ENCODE data around the gene POGZ. TPM values are rescaled to one million over a fixed set of nuclear protein-coding genes. Genes with fewer than 3 reads are reported as not detected.
A peak's percentile ranks its signal among the peaks of the same experiment; 100 is the strongest.
"Not testable (repeated sequence)": the region's sequence is repeated elsewhere in the genome, so short reads cannot be mapped to it uniquely, and the experiment has no call there.

POGZ gene
- polyA plus RNA-seq, 6 donors from 2014 or later: 2.5 to 15.0 (median 8.0) TPM

- Mint-ChIP-seq H3K4me1 (peaks cover 4 to 16% (median 8%) of the 10 kb centered on the region in 3 donors), H3K27ac (peak overlapping the region; percentile 54 to 94 (median 83)), H3K36me3 (no peaks in the 10 kb centered on the region), H3K27me3 (peaks cover 9 to 17% (median 10%) of the 10 kb centered on the region in 3 donors), H3K9me3 (no peaks in the 10 kb centered on the region), H3K4me3 (peak overlapping the region; percentile 72 to 92 (median 86))
- ATAC-seq (ENCODE audit: low read depth in 2 of 2) (peak; percentile 47 to 58), DNase-seq (no peak)
Observed at GRCh38 chr1:151472856-151473731, 13.8 kb upstream of the POGZ start.

GRCh38 chr1:151465026-151465425 lies 5.7 kb upstream of the POGZ start:
- ATAC-seq (ENCODE audit: low read depth in 2 of 2): no peak
- Mint-ChIP-seq H3K4me1 (peaks cover 0 to 2% (median 0%) of the 10 kb centered on the region in 3 donors), H3K9me3 (no peaks in the 10 kb centered on the region), H3K27me3 (peaks cover 34 to 46% (median 39%) of the 10 kb centered on the region in 3 donors), H3K36me3 (no peaks in the 10 kb centered on the region), H3K4me3 (peak overlapping the region in 1 of 8 donors; percentile 6), H3K27ac (no peak overlapping the region)
- DNase-seq: no peak

- peak overlapping the region in 1 of 6 donors; percentile 52 for H3K27ac Mint-ChIP-seq
- no peaks in the 10 kb centered on the region for H3K9me3 Mint-ChIP-seq
- no peak for DNase-seq
- ATAC-seq (ENCODE audit: low read depth in 2 of 2): no peak
- peaks cover 26 to 31% (median 29%) of the 10 kb centered on the region in 3 donors for H3K27me3 Mint-ChIP-seq
- peaks cover 10 to 22% (median 14%) of the 10 kb centered on the region in 3 donors for H3K4me1 Mint-ChIP-seq
- peaks cover 5 to 7% of the 10 kb centered on the region in 2 donors for H3K36me3 Mint-ChIP-seq
- H3K4me3 Mint-ChIP-seq: peak overlapping the region in 2 of 8 donors; percentile 3 to 53
Observed at GRCh38 chr1:151461694-151462093, 2.4 kb upstream of the POGZ start.

GRCh38 chr1:151458802-151459330 lies 428 bp downstream of the POGZ start:
- DNase-seq: peak; percentile 63
- H3K4me1 Mint-ChIP-seq: peaks cover 14 to 38% (median 34%) of the 10 kb centered on the region in 3 donors
- H3K36me3 Mint-ChIP-seq: peaks cover 5 to 7% of the 10 kb centered on the region in 2 donors
- peaks cover 14 to 24% (median 20%) of the 10 kb centered on the region in 3 donors for H3K27me3 Mint-ChIP-seq
- H3K4me3 Mint-ChIP-seq: peak overlapping the region; percentile 68 to 95 (median 90)
- H3K27ac Mint-ChIP-seq: peak overlapping the region; percentile 44 to 96 (median 92)
- ATAC-seq (ENCODE audit: low read depth in 2 of 2): peak; percentile 57 to 59
- no peaks in the 10 kb centered on the region for H3K9me3 Mint-ChIP-seq

GRCh38 chr1:151457911-151458801 lies 1.1 kb downstream of the POGZ start:
- peaks cover 5 to 7% of the 10 kb centered on the region in 2 donors for H3K36me3 Mint-ChIP-seq
- peak overlapping the region; percentile 91 to 98 (median 95) for H3K27ac Mint-ChIP-seq
- ATAC-seq (ENCODE audit: low read depth in 2 of 2) (peak; percentile 58 to 60), DNase-seq (peak; percentile 68)
- peaks cover 12 to 17% (median 16%) of the 10 kb centered on the region in 3 donors for H3K27me3 Mint-ChIP-seq
- H3K4me1 Mint-ChIP-seq: peaks cover 17 to 43% (median 40%) of the 10 kb centered on the region in 3 donors
- H3K4me3 Mint-ChIP-seq: peak overlapping the region; percentile 84 to 97 (median 92)
- no peaks in the 10 kb centered on the region for H3K9me3 Mint-ChIP-seq

GRCh38 chr1:151455966-151456365 lies 3.3 kb downstream of the POGZ start:
- peaks cover 5 to 7% of the 10 kb centered on the region in 2 donors for H3K36me3 Mint-ChIP-seq
- no peaks in the 10 kb centered on the region for H3K27me3 Mint-ChIP-seq
- no peak for ATAC-seq (ENCODE audit: low read depth in 2 of 2)
- peak overlapping the region in 1 of 8 donors; percentile 91 for H3K4me3 Mint-ChIP-seq
- DNase-seq: no peak
- H3K9me3 Mint-ChIP-seq: no peaks in the 10 kb centered on the region
- peak overlapping the region in 5 of 6 donors; percentile 34 to 93 (median 49) for H3K27ac Mint-ChIP-seq
- peaks cover 17 to 54% (median 42%) of the 10 kb centered on the region in 3 donors for H3K4me1 Mint-ChIP-seq

- no peak for ATAC-seq (ENCODE audit: low read depth in 2 of 2)
- Mint-ChIP-seq H3K9me3 (no peaks in the 10 kb centered on the region), H3K27ac (peak overlapping the region in 2 of 6 donors; percentile 1 to 93), H3K27me3 (no peaks in the 10 kb centered on the region), H3K4me1 (peaks cover 17 to 61% (median 48%) of the 10 kb centered on the region in 3 donors), H3K36me3 (peaks cover 5 to 7% of the 10 kb centered on the region in 2 donors), H3K4me3 (peak overlapping the region in 1 of 8 donors; percentile 91)
- no peak for DNase-seq
Observed at GRCh38 chr1:151455231-151455630, 4.1 kb downstream of the POGZ start.

- Mint-ChIP-seq H3K27me3 (no peaks in the 10 kb centered on the region), H3K4me3 (no peak overlapping the region), H3K27ac (peak overlapping the region in 2 of 6 donors; percentile 7 to 70), H3K36me3 (no peaks in the 10 kb centered on the region), H3K9me3 (no peaks in the 10 kb centered on the region), H3K4me1 (peaks cover 20 to 63% (median 23%) of the 10 kb centered on the region in 3 donors)
- DNase-seq (no peak), ATAC-seq (ENCODE audit: low read depth in 2 of 2) (no peak)
Observed at GRCh38 chr1:151447696-151448095, 11.6 kb downstream of the POGZ start.

- Mint-ChIP-seq H3K4me1 (peaks cover 27 to 56% (median 33%) of the 10 kb centered on the region in 3 donors), H3K36me3 (peaks cover 0 to 11% of the 10 kb centered on the region in 2 donors), H3K27ac (no peak overlapping the region), H3K4me3 (peak overlapping the region in 2 of 8 donors; percentile 15 to 36), H3K9me3 (no peaks in the 10 kb centered on the region), H3K27me3 (no peaks in the 10 kb centered on the region)
- ATAC-seq (ENCODE audit: low read depth in 2 of 2) (no peak), DNase-seq (no peak)
Observed at GRCh38 chr1:151444783-151445177, 14.5 kb downstream of the POGZ start.

GRCh38 chr1:151443846-151444782 lies 15.2 kb downstream of the POGZ start:
- Mint-ChIP-seq H3K4me1 (peaks cover 31 to 55% (median 31%) of the 10 kb centered on the region in 3 donors), H3K27ac (peak overlapping the region in 1 of 6 donors; percentile 4)

GRCh38 chr1:151437396-151437795 lies 21.9 kb downstream of the POGZ start:
- not testable (repeated sequence) for H3K27me3 Mint-ChIP-seq; H3K9me3 Mint-ChIP-seq; ATAC-seq (ENCODE audit: low read depth in 2 of 2); DNase-seq; H3K27ac Mint-ChIP-seq
- Mint-ChIP-seq H3K4me1 (peaks cover 20 to 49% (median 38%) of the 10 kb centered on the region in 3 donors), H3K4me3 (peak overlapping the region in 1 of 8 donors; percentile 16), H3K36me3 (peaks cover 0 to 11% of the 10 kb centered on the region in 2 donors)

More at GRCh38 chr1:151443846-151444782, 15.2 kb downstream of the POGZ start:
- ATAC-seq (ENCODE audit: low read depth in 2 of 2) (peak; percentile 95 to 98), DNase-seq (peak; percentile 60)
- Mint-ChIP-seq H3K27me3 (no peaks in the 10 kb centered on the region), H3K4me3 (peak overlapping the region in 1 of 8 donors; percentile 15), H3K9me3 (no peaks in the 10 kb centered on the region), H3K36me3 (peaks cover 0 to 11% of the 10 kb centered on the region in 2 donors)

- ATAC-seq (ENCODE audit: low read depth in 2 of 2): no peak
- no peak overlapping the region for H3K27ac Mint-ChIP-seq
Observed at GRCh38 chr1:151436985-151437384, 22.3 kb downstream of the POGZ start.

More at GRCh38 chr1:151436985-151437384, 22.3 kb downstream of the POGZ start:
- Mint-ChIP-seq H3K4me1 (peaks cover 20 to 49% (median 38%) of the 10 kb centered on the region in 3 donors), H3K9me3 (no peaks in the 10 kb centered on the region), H3K4me3 (no peak overlapping the region), H3K36me3 (peaks cover 0 to 11% of the 10 kb centered on the region in 2 donors), H3K27me3 (no peaks in the 10 kb centered on the region)
- no peak for DNase-seq

Data from naive B cell (primary cell).